ENCODE measurements around the gene CCDC167.
A peak's percentile ranks its signal among the peaks of the same experiment; 100 is the strongest.

Gene CCDC167

GRCh38 chr6:37487591-37488380, 11.9 kb downstream of the CCDC167 start:
- DNase-seq = no peak

GRCh38 chr6:37486121-37486839, 13.4 kb downstream of the CCDC167 start:
- no peak for DNase-seq

- DNase-seq = no peak
Measured at GRCh38 chr6:37485291-37485702, 14.4 kb downstream of the CCDC167 start.

- DNase-seq = no peak
Measured at GRCh38 chr6:37484786-37485170, 14.9 kb downstream of the CCDC167 start.

- peak; percentile 42 for DNase-seq
Measured at GRCh38 chr6:37483917-37484785, 15.5 kb downstream of the CCDC167 start.

- no peak for DNase-seq
Measured at GRCh38 chr6:37483252-37483901, 16.3 kb downstream of the CCDC167 start.

GRCh38 chr6:37482606-37483251, 17.0 kb downstream of the CCDC167 start:
- DNase-seq = no peak

- no peak for DNase-seq
Measured at GRCh38 chr6:37481711-37482605, 17.7 kb downstream of the CCDC167 start.

GRCh38 chr6:37480951-37481534, 18.6 kb downstream of the CCDC167 start:
- DNase-seq = no peak

- DNase-seq = no peak
Measured at GRCh38 chr6:37480118-37480736, 19.5 kb downstream of the CCDC167 start.

- DNase-seq = no peak
Measured at GRCh38 chr6:37479266-37479854, 20.3 kb downstream of the CCDC167 start.

GRCh38 chr6:37478827-37479226, 20.9 kb downstream of the CCDC167 start:
- no peak for DNase-seq

- DNase-seq = no peak
Measured at GRCh38 chr6:37477656-37478435, 21.8 kb downstream of the CCDC167 start.

GRCh38 chr6:37477191-37477590, 22.5 kb downstream of the CCDC167 start:
- no peak for DNase-seq

- DNase-seq = no peak
Measured at GRCh38 chr6:37474316-37474715, 25.4 kb downstream of the CCDC167 start.

- no peak for DNase-seq
Measured at GRCh38 chr6:37473364-37474095, 26.2 kb downstream of the CCDC167 start.

GRCh38 chr6:37467718-37468117, 32.0 kb downstream of the CCDC167 start:
- no peak for DNase-seq

GRCh38 chr6:37463110-37463509, 36.6 kb downstream of the CCDC167 start:
- no peak for DNase-seq
